Measurements from ENCODE around the gene PEX16.

DNA sequence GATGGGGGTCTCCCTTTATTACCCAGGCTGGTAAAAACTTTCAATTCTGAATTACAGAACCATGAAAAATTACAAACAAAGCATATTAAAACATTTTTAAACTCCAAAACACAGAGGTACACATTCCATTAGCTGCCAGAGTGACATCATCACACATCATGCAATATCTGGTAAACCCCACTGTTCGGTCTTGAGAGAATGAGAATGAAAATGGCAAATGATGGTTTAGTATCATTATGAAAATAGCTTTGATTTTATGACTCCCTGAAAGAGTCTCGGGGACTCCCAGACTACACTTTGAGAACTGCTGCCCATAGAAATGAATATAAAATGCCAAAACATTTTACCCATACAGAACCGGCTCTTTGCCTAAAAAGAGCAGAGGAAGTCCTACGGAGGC, 23.6 kb upstream of the PEX16 start:
- TF ChIP-seq, protein P1, sequence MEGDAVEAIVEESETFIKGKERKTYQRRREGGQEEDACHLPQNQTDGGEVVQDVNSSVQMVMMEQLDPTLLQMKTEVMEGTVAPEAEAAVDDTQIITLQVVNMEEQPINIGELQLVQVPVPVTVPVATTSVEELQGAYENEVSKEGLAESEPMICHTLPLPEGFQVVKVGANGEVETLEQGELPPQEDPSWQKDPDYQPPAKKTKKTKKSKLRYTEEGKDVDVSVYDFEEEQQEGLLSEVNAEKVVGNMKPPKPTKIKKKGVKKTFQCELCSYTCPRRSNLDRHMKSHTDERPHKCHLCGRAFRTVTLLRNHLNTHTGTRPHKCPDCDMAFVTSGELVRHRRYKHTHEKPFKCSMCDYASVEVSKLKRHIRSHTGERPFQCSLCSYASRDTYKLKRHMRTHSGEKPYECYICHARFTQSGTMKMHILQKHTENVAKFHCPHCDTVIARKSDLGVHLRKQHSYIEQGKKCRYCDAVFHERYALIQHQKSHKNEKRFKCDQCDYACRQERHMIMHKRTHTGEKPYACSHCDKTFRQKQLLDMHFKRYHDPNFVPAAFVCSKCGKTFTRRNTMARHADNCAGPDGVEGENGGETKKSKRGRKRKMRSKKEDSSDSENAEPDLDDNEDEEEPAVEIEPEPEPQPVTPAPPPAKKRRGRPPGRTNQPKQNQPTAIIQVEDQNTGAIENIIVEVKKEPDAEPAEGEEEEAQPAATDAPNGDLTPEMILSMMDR (conservative IDR thresholded peaks at IDR 0.05 in 1 of 2, IDR thresholded peaks at IDR 0.05 in 1 of 2; ENCODE audit: extremely low read depth in 1 of 2, insufficient read depth in 1 of 2, low read depth in 1 of 2, low read length in 2 of 2): no peak
- no peak for TF ChIP-seq EZH2 (IDR thresholded peaks at IDR 0.05; ENCODE audit: borderline replicate concordance, low read length)
